Measurements from ENCODE around the gene NRXN2.
A peak's percentile ranks its signal among the peaks of the same experiment; 100 is the strongest.

NRXN2 gene

DNA sequence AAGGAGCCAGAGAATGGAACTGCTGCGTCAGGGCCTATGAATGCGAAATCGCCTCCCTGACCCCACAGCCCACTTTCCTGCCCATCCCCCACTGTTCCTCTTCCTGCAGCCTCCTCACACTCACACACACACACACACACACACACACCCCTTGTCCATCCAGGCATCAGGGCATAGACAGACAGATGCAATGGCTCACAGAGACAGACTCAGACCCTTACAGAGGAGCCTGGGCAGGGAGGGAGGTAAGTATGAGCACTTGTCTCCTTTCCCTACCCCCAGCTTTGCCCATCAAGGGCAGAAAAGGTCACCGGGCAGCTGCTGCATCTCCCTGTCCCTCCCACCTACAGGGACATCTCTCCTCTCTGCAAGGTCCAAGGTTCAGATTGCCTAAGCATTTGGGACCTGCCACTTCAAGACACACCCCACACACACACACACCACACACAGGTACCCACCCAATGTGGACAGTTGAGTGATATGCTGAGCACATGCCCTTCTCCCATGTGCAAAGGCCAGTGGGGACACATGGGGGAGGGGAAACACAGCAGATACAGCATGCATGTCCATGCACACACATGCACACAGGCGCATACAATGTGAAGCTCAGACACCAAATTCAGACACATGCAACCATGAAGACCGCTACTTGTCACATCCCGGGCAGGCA, 2.0 kb upstream of the NRXN2 start:
- Mint-ChIP-seq H3K4me1 (peaks cover 21 to 38% of the 10 kb centered on the region in 2 donors), H3K27ac (peak overlapping the region; percentile 72), H3K27me3 (peaks cover 23 to 25% of the 10 kb centered on the region in 2 donors), H3K9me3 (no peaks in the 10 kb centered on the region), H3K36me3 (peaks cover 5 to 6% of the 10 kb centered on the region in 2 donors), H3K4me3 (no peak overlapping the region)
- ATAC-seq (replicated peaks) (no peak), DNase-seq (no peak)

- peaks cover 21 to 38% of the 10 kb centered on the region in 2 donors for H3K4me1 Mint-ChIP-seq
- peaks cover 25 to 27% of the 10 kb centered on the region in 2 donors for H3K27me3 Mint-ChIP-seq
- H3K27ac Mint-ChIP-seq, result peak overlapping the region; percentile 91
- no peak for DNase-seq
- peak overlapping the region; percentile 85 to 87 for H3K4me3 Mint-ChIP-seq
- peaks cover 5 to 6% of the 10 kb centered on the region in 2 donors for H3K36me3 Mint-ChIP-seq
- H3K9me3 Mint-ChIP-seq, result no peaks in the 10 kb centered on the region
- ATAC-seq (replicated peaks), result peak; percentile 60 to 64
These were observed 1.2 kb upstream of the NRXN2 start for GRCh38 chr11:64723907-64724862.

DNA sequence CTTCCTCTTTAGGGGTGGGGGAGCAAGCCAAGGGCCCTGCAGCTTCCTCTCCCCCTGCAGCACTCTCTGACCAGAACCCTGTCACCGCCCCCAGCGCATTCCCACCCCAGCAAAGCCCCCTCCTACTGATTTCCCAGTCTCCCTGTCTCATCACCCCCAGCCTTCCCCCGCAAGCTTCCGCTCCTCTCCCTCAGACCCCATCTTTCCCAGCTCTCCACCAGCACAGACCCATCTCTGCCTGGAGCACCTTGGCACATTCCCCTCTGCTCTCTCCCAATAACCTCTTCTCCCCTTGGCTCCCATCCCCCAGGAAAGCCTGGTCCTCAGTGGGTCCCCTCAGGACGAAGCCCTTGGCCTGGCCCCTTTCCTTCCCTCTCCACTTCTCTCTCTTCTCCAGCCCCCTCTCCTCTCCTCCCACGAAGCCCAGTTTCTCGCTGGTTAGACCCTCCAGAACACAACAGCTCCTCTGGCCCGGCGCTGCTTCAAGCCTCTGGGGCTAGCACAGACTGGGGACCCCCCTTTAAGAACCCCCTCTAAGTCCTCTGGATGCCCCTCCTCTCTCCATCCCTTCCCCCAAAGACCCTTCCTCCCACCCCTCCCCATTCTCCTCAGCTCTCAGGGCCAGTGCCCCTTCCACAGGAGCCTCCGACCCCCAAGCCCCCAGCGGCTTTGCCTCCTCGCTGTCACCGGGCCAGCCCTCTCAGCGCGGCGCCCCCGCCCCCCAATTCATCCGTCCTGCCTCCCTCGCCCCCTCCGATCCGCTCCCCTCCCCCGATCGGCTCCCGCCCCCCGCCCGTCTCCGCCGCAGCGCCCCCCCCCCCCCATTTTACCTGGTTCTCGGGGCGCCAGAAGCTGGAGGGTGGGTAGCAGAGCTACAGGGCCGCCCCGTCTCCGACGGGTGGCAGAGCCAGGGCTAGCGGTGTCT, 594 bp downstream of the NRXN2 start:
- DNase-seq (no peak), ATAC-seq (replicated peaks) (no peak)
- Mint-ChIP-seq H3K4me1 (peaks cover 19 to 34% of the 10 kb centered on the region in 2 donors), H3K27ac (peak overlapping the region; percentile 32), H3K36me3 (no peaks in the 10 kb centered on the region), H3K9me3 (no peaks in the 10 kb centered on the region), H3K4me3 (peak overlapping the region; percentile 37 to 52), H3K27me3 (peaks cover 35 to 38% of the 10 kb centered on the region in 2 donors)

DNA sequence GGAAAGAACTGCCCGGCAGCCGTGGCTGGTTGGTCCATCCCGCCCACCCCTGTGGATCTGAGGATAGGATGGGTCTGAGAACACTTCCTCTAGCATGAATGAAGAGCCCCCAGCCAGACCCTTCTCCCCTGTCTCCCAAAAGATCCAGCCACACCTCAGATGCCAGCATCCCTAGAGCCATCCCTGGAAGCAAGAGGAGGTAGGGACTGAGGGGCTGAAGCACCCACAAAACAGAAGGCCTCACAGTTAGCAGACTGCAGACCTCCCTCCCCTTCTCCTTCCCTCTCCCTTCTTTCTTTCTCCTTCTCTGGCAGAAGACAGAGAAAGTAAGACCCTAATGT, 1.7 kb downstream of the NRXN2 start:
- H3K4me1 Mint-ChIP-seq, result peaks cover 22 to 34% of the 10 kb centered on the region in 2 donors
- H3K36me3 Mint-ChIP-seq, result no peaks in the 10 kb centered on the region
- no peak overlapping the region for H3K27ac Mint-ChIP-seq
- ATAC-seq (replicated peaks), result no peak
- H3K4me3 Mint-ChIP-seq, result no peak overlapping the region
- no peaks in the 10 kb centered on the region for H3K9me3 Mint-ChIP-seq
- peaks cover 46 to 47% of the 10 kb centered on the region in 2 donors for H3K27me3 Mint-ChIP-seq
- no peak for DNase-seq

DNA sequence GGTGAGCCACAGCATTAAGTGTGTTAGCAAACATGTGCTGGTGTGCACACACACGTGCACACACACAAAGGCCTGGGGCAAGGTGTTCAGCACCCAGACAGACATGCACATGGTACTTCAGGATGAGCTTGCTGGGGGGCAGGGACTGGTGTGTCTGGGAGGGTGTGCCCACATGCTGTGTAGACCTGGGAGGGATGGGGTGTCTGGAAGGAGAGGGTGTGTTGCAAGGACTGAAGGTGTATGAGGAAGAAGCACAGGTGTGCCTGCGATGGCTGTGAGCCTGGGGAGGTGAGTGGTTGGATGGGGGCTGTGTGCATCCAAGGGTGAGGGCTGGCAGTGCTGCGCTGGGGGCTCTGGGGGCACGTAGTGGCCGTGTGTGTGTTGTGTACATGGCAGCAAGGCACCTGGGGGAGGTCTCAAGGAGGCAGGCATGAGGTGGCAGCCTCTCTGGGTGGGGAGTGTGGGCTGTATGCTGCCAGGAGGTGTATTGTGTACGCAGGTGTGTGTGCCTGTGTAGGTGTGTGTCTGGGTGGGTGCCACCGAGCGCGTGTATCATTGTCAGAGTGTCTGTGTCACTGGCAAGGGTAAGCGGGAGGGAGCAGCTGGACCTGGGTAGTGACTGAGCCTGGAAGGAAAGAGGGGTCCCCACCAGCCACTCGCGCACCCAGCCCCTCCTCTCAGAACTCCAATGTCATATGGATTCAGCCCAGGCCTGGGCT, 2.2 kb downstream of the NRXN2 start:
- H3K9me3 Mint-ChIP-seq, result no peaks in the 10 kb centered on the region
- no peak for DNase-seq
- peaks cover 51 to 53% of the 10 kb centered on the region in 2 donors for H3K27me3 Mint-ChIP-seq
- H3K27ac Mint-ChIP-seq, result no peak overlapping the region
- no peak overlapping the region for H3K4me3 Mint-ChIP-seq
- no peak for ATAC-seq (replicated peaks)
- H3K4me1 Mint-ChIP-seq, result peaks cover 25 to 34% of the 10 kb centered on the region in 2 donors
- no peaks in the 10 kb centered on the region for H3K36me3 Mint-ChIP-seq

DNA sequence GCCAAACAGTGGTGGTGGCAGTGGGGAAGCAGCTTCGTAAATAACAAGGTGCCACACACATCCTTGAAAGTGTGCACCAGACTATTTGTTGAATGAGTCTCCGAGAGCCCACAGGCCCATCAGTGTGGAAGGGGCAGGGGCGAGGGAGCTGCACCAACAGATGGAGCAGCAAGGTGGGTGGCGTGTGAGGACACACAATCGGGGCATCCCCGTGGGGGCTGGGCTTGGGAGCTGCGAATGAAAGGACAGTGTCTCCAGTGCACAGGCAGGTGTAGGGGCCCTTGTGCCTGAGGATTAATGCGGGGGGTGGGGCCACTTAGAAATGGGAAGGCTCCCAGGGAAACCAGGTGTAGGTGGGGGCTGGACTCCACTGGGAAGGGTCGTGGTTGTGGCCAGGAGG, 2.8 kb downstream of the NRXN2 start:
- no peak overlapping the region for H3K27ac Mint-ChIP-seq
- peaks cover 57 to 59% of the 10 kb centered on the region in 2 donors for H3K27me3 Mint-ChIP-seq
- H3K4me3 Mint-ChIP-seq, result no peak overlapping the region
- ATAC-seq (replicated peaks) (no peak), DNase-seq (no peak)
- H3K9me3 Mint-ChIP-seq, result no peaks in the 10 kb centered on the region
- no peaks in the 10 kb centered on the region for H3K36me3 Mint-ChIP-seq
- H3K4me1 Mint-ChIP-seq, result peaks cover 25 to 32% of the 10 kb centered on the region in 2 donors

GRCh38 chr11:64719406-64719805, 3.6 kb downstream of the NRXN2 start:
- Mint-ChIP-seq H3K4me3 (no peak overlapping the region), H3K27me3 (peaks cover 65 to 67% of the 10 kb centered on the region in 2 donors), H3K36me3 (no peaks in the 10 kb centered on the region), H3K4me1 (peaks cover 27 to 32% of the 10 kb centered on the region in 2 donors), H3K9me3 (no peaks in the 10 kb centered on the region), H3K27ac (no peak overlapping the region)
- no peak for DNase-seq
- ATAC-seq (replicated peaks), result no peak

GRCh38 chr11:64718780-64719124, 4.2 kb downstream of the NRXN2 start:
- H3K4me1 Mint-ChIP-seq, result peaks cover 25 to 32% of the 10 kb centered on the region in 2 donors
- H3K27me3 Mint-ChIP-seq, result peaks cover 71 to 73% of the 10 kb centered on the region in 2 donors
- H3K27ac Mint-ChIP-seq, result no peak overlapping the region
- no peaks in the 10 kb centered on the region for H3K9me3 Mint-ChIP-seq
- H3K36me3 Mint-ChIP-seq, result no peaks in the 10 kb centered on the region
- ATAC-seq (replicated peaks) (no peak), DNase-seq (no peak)
- no peak overlapping the region for H3K4me3 Mint-ChIP-seq

DNA sequence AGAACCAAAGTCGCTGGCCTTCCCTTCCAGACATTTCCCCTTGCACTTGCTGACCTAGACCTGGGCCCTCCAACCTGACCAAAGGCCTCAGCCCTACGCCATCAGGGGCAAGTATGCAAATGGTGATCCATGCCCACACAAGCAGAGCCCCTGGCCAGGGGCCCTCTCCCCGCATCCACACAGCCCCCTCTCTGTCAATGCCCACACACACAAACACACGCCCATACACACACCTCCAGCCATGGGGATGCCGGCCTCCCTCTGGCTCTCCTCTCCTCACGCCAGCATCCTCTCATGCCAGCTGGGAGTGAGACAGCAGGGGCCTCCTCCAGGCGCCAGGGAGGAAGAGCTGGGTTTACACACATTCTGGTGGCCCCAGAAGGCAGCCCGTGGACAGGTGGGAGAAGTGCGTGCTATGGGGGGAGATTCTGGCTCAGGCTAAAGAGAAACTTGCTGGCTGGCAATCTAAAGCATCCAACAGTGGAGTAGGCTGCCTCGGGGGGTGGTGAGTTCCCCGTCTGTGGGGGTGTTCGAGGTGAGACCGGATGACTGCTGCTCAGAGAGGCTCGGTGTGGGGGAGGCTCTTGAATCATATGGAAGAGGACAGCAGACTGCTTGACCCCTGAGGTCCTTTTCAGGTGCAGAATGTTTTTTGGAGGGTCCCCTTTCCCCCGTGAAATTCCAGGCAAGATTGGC, 4.8 kb downstream of the NRXN2 start:
- no peak for DNase-seq
- Mint-ChIP-seq H3K27me3 (peaks cover 73% of the 10 kb centered on the region in 2 donors), H3K36me3 (no peaks in the 10 kb centered on the region), H3K27ac (no peak overlapping the region), H3K4me3 (no peak overlapping the region), H3K9me3 (no peaks in the 10 kb centered on the region), H3K4me1 (peaks cover 23 to 28% of the 10 kb centered on the region in 2 donors)
- no peak for ATAC-seq (replicated peaks)

DNA sequence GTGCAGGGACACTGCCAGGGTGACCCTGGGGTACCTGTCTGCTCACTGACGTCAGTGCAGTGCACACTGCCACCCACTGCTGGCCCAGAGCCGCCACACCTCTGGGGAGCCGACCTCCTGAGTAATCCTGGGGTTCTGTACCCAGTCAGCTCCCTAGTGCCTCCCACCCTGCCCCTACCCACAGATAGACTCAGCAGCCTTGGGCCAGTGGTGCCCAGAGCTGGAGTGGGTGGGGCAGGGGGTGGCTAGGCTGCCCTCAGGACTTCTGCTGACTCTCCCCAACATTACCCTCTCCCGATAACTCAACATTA, 5.8 kb downstream of the NRXN2 start:
- peaks cover 23 to 26% of the 10 kb centered on the region in 2 donors for H3K4me1 Mint-ChIP-seq

DNA sequence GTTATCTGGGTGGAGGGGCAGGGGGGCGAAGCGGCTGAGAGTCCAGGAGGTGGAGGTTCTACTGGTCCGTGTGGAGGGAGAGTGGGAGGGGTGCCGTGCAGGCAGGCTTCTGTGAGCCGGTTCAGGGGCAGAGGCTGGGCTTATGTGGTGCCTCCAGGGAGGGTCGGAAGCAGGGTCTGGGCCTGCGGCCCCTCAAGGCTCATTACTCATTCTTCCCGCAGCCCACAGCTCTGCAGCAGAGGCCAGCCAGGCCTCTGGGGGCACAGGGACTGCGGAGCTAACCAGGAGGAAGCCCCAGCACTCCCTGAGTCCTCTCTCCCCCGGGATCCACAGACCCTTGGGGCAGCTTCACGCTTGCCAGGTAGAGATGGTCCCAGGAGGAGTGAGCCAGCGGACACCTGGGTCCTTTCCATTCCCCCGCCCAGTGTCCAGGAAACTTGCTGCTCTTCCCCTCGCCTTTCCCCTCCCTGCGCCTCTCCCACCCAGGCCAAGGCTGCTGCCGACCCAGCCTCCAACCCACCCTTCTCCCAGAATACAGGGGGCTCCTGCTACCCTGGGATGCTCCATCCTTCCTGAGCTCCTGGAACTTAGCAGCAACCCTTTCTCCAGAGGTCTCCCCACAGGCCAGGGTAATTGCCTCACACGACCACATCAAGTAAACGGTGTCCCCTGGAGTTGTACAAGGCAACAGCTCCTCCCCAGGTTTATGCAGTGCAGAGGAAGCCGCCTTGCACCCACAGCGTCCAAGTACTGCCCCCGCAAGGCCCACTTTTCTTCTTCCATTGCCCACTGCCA, 6.3 kb downstream of the NRXN2 start:
- H3K36me3 Mint-ChIP-seq, result peaks cover 0 to 2% of the 10 kb centered on the region in 2 donors
- no peak for DNase-seq
- ATAC-seq (replicated peaks), result peak; percentile 24 to 28
- H3K9me3 Mint-ChIP-seq, result no peaks in the 10 kb centered on the region
- H3K27me3 Mint-ChIP-seq, result peaks cover 70 to 72% of the 10 kb centered on the region in 2 donors
- H3K4me1 Mint-ChIP-seq, result peaks cover 26 to 27% of the 10 kb centered on the region in 2 donors
- H3K4me3 Mint-ChIP-seq, result no peak overlapping the region
- no peak overlapping the region for H3K27ac Mint-ChIP-seq

More for the DNA sequence above, 5.8 kb downstream of the NRXN2 start:
- peaks cover 69 to 72% of the 10 kb centered on the region in 2 donors for H3K27me3 Mint-ChIP-seq
- ATAC-seq (replicated peaks) (peak in 1 of 2 donors; percentile 7), DNase-seq (no peak)
- no peak overlapping the region for H3K4me3 Mint-ChIP-seq
- H3K27ac Mint-ChIP-seq, result no peak overlapping the region
- H3K36me3 Mint-ChIP-seq, result peaks cover 0 to under 1% of the 10 kb centered on the region in 2 donors
- H3K9me3 Mint-ChIP-seq, result no peaks in the 10 kb centered on the region

GRCh38 chr11:64715756-64716472, 7.1 kb downstream of the NRXN2 start:
- no peak for ATAC-seq (replicated peaks)
- no peak overlapping the region for H3K27ac Mint-ChIP-seq
- DNase-seq, result no peak
- peaks cover 33 to 34% of the 10 kb centered on the region in 2 donors for H3K4me1 Mint-ChIP-seq
- peaks cover 73 to 76% of the 10 kb centered on the region in 2 donors for H3K27me3 Mint-ChIP-seq
- H3K4me3 Mint-ChIP-seq, result no peak overlapping the region
- peaks cover 0 to 3% of the 10 kb centered on the region in 2 donors for H3K36me3 Mint-ChIP-seq
- H3K9me3 Mint-ChIP-seq, result no peaks in the 10 kb centered on the region

All from stimulated activated naive B cell treated with anti-CD40 and anti-IgM and Interleukin-4, amounts not matched to agents 10 μg/mL and 1 μg/mL and 100 μg/mL, for 72 hours (primary cell).